OCI-LY1 (cell line): Measurements from ENCODE around the gene SPIC.

Source experiments
- H2AFZ ChIP-seq: fragments of 200-600 bp; sonication (generic), shearing (Covaris generic); 2 replicates; pipeline ENCODE4 v1.6.0; 2014; ENCODE audit warnings: antibody characterized with exemption, mild to moderate bottlenecking, low read length
- H3F3A ChIP-seq: fragments of 200-600 bp; sonication (generic), shearing (Covaris generic); 2 replicates; pipeline ENCODE4 v1.6.0; 2014; ENCODE audit warnings: mild to moderate bottlenecking, antibody characterized with exemption, low read length, moderate library complexity; ENCODE audit not compliant: insufficient read depth
- H3K27ac ChIP-seq: fragments of 200-600 bp; sonication (generic); 2 replicates; pipeline ENCODE4 v1.5.1; 2014; ENCODE audit warnings: low read length, mixed run types, mild to moderate bottlenecking, low read depth; ENCODE audit not compliant: poor library complexity, severe bottlenecking
- H3K27me3 ChIP-seq: fragments of 200-600 bp; sonication (generic); 2 replicates; pipeline ENCODE4 v1.6.0; 2014; ENCODE audit warnings: antibody characterized with exemption, mild to moderate bottlenecking, low read length, moderate library complexity; ENCODE audit not compliant: insufficient read depth
- H3K36me3 ChIP-seq: fragments of 200-600 bp; sonication (generic); 2 replicates; pipeline ENCODE4 v1.6.1; 2014; ENCODE audit warnings: mild to moderate bottlenecking, antibody characterized with exemption, low read length, moderate library complexity, mixed read lengths; ENCODE audit not compliant: insufficient read depth
- H3K4me1 ChIP-seq: fragments of 200-600 bp; sonication (generic); 2 replicates; pipeline ENCODE4 v1.5.1; 2014; ENCODE audit warnings: mild to moderate bottlenecking, low read length, moderate library complexity; ENCODE audit not compliant: insufficient read depth, severe bottlenecking
- H3K4me2 ChIP-seq: fragments of 200-600 bp; sonication (generic), shearing (Covaris generic); 2 replicates; pipeline ENCODE4 v1.6.1; 2014; ENCODE audit warnings: low read length
- H3K4me3 ChIP-seq: fragments of 200-600 bp; sonication (generic); 2 replicates; pipeline ENCODE4 v1.5.1; 2014; ENCODE audit warnings: low read length, low read depth, mild to moderate bottlenecking, mixed read lengths; ENCODE audit not compliant: poor library complexity, severe bottlenecking
- H3K79me2 ChIP-seq: fragments of 200-600 bp; shearing (Covaris generic); 2 replicates; pipeline ENCODE4 v1.6.1; 2016; ENCODE audit warnings: mixed run types, low read length, mixed read lengths; ENCODE audit not compliant: insufficient read depth
- H3K9ac ChIP-seq: fragments of 200-600 bp; sonication (generic), shearing (Covaris generic); 2 replicates; pipeline ENCODE4 v1.6.1; 2014; ENCODE audit warnings: mild to moderate bottlenecking, low read length, mixed read lengths
- H3K9me2 ChIP-seq: fragments of 200-600 bp; sonication (generic), shearing (Covaris generic); 2 replicates; pipeline ENCODE4 v1.6.1; 2014; ENCODE audit warnings: low read depth, mild to moderate bottlenecking, low read length, mixed read lengths
- H3K9me3 ChIP-seq: fragments of 200-600 bp; shearing (Covaris generic); 2 replicates; pipeline ENCODE4 v1.6.1; 2014; ENCODE audit warnings: low read length, mixed read lengths
- H4K20me1 ChIP-seq: fragments of 200-600 bp; sonication (generic), shearing (Covaris generic); 2 replicates; pipeline ENCODE4 v1.6.0; 2016; ENCODE audit warnings: mild to moderate bottlenecking, low read length; ENCODE audit not compliant: insufficient read depth
- CTCF ChIP-seq: fragments of 200-600 bp; sonication (generic), shearing (Covaris generic); IDR thresholded peaks from 2 replicates; pipeline ENCODE4 v1.5.1; 2017; ENCODE audit warnings: mild to moderate bottlenecking, antibody characterized with exemption, low read length, moderate library complexity, mixed read lengths
- EZH2 ChIP-seq: fragments of 200-600 bp; sonication (generic), shearing (Covaris generic); IDR thresholded peaks from 2 replicates; pipeline ENCODE4 v1.8.0; 2017; ENCODE audit warnings: borderline replicate concordance, mixed run types, mild to moderate bottlenecking, antibody characterized with exemption, low read length, moderate library complexity, mixed read lengths

Gene SPIC

GRCh38 chr12:101485021-101485420 lies 9.9 kb downstream of the SPIC start:
- Histone ChIP-seq H3K27ac (no peak overlapping the region), H3K79me2 (no peaks in the 10 kb centered on the region), H3K9me3 (no peaks in the 10 kb centered on the region), H3K9me2 (no peaks in the 10 kb centered on the region), H3K4me3 (no peak overlapping the region), H3K27me3 (no peaks in the 10 kb centered on the region), H3K9ac (no peak overlapping the region), H3K36me3 (no peaks in the 10 kb centered on the region), H3K4me1 (no peaks in the 10 kb centered on the region), H3K4me2 (no peak overlapping the region), H3F3A (no peaks in the 10 kb centered on the region), H2AFZ (no peak overlapping the region), H4K20me1 (no peaks in the 10 kb centered on the region)
- TF ChIP-seq CTCF (no peak), EZH2 (no peak)

- no peak for TF ChIP-seq CTCF
- no peak for TF ChIP-seq EZH2
- H3K9me3 ChIP-seq: no peaks in the 10 kb centered on the region
- no peak overlapping the region for H3K4me3 ChIP-seq
- no peaks in the 10 kb centered on the region for H3K79me2 ChIP-seq
- H4K20me1 ChIP-seq: no peaks in the 10 kb centered on the region
- no peaks in the 10 kb centered on the region for H3K36me3 ChIP-seq
- no peaks in the 10 kb centered on the region for H3F3A ChIP-seq
- no peaks in the 10 kb centered on the region for H3K4me1 ChIP-seq
- H3K27ac ChIP-seq: no peak overlapping the region
- H2AFZ ChIP-seq: no peak overlapping the region
- no peak overlapping the region for H3K4me2 ChIP-seq
- H3K27me3 ChIP-seq: no peaks in the 10 kb centered on the region
- no peak overlapping the region for H3K9ac ChIP-seq
- H3K9me2 ChIP-seq: no peaks in the 10 kb centered on the region
Observed at GRCh38 chr12:101488469-101488868, 13.3 kb downstream of the SPIC start.

GRCh38 chr12:101490286-101490920 lies 15.3 kb downstream of the SPIC start:
- no peaks in the 10 kb centered on the region for H3K27me3 ChIP-seq
- H3K27ac ChIP-seq: no peak overlapping the region
- no peaks in the 10 kb centered on the region for H3K36me3 ChIP-seq
- H2AFZ ChIP-seq: no peak overlapping the region
- no peaks in the 10 kb centered on the region for H4K20me1 ChIP-seq
- H3K9me2 ChIP-seq: no peaks in the 10 kb centered on the region
- TF ChIP-seq CTCF: peak; percentile 71
- no peak for TF ChIP-seq EZH2
- no peak overlapping the region for H3K4me3 ChIP-seq
- H3K4me2 ChIP-seq: no peak overlapping the region
- H3K79me2 ChIP-seq: no peaks in the 10 kb centered on the region
- no peaks in the 10 kb centered on the region for H3F3A ChIP-seq
- no peaks in the 10 kb centered on the region for H3K9me3 ChIP-seq
- H3K4me1 ChIP-seq: no peaks in the 10 kb centered on the region
- no peak overlapping the region for H3K9ac ChIP-seq
